Mesenteric fat pad (tissue), 1 donor: ENCODE measurements around the gene ADGRG6. TPM values are rescaled to one million over a fixed set of nuclear protein-coding genes. Genes with fewer than 3 reads are reported as not detected.
"Not testable (repeated sequence)": the region's sequence is repeated elsewhere in the genome, so short reads cannot be mapped to it uniquely, and the experiment has no call there.

Experiments used
- DNase-seq: peaks from one replicate; pipeline ENCODE4 v3.0.0-alpha.2; 2020; ENCODE audit warnings: low spot score
- long read RNA-seq: library from polyadenylated mRNA; unstranded; transcript quantifications from one replicate; pipeline ENCODE4 v2.0.0, GENCODE V29; 2020
- total RNA-seq: library from RNA; stranded (reverse); fragmentation: NEBNext Ultra II Directional; extraction: Animal tissue kit (Norgen Biotek cat#: 25700); gene quantifications from one replicate; pipeline ENCODE4 v1.2.1, GENCODE V29; 2021
- donor health status: DM: yes; HTN: yes; CAD: no.

ADGRG6 gene
- total RNA-seq, result 8.0 TPM
- long read RNA-seq, partial matches to known transcripts, result 2 of 4 reads
- long read RNA-seq, other reads (novel, unspliced or antisense), result 1 of 4 reads

DNA sequence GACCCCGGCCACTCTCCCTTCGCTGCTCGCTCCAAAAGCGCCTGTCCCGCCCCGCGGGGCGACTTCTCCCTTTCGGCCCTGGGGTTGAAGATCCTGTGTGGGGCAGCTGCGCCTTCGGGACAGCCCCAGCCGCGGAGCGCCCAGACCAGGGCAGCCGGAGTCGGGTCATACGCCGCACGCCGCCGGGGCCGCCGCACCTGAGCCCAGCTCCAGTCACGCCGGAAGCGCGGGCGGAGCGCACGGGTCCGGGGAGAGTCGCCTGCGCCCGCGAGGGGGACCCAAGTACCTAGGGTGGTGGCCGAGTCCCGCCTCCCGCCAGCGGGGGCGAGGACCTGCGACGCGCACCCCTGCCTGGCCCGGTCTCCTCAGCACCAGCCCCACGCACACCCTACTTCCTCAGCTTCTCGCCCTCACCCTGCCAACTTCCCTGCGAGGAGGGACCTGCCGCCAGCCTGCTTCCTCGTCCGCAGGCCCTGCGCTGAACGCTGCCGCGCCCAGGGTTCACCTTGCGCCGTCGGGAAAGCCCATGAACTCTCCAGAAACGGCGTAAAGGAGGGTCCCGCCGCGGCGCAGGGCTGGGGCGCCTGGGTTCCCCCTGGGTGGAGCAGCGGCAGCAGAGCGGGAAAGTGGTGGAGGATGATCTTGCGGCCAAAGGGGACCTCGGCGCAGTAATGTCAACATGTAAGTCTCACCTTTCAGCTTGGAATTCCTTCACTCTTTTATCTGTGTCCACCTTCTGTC, at the start of gene ADGRG6:
Gene ADGRG6 (plus strand): TSS at position 357 of the 741 bp plus-strand sequence. CDS start 323 bp downstream, at position 680.
- DNase-seq, result no peak

DNA sequence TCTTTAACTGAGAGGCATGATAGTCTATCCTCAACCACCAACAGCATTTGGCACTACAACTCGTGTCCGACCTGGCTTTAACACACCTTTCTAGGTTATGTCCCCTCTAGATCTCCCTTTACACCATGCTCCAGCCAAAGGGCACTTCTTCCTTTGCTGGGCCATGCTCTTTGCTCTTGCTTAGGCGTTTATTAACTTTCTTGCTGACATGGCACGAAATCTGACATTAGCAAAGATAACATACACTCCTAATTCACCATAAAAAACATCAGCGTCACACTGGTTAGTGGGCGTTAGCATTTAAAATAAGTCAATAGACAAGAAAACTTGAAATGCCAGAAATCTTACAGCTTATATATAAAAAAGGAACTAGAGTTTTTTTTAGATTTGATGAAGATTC, 47.3 kb upstream of the ADGRG6 start:
- DNase-seq, result no peak

DNA sequence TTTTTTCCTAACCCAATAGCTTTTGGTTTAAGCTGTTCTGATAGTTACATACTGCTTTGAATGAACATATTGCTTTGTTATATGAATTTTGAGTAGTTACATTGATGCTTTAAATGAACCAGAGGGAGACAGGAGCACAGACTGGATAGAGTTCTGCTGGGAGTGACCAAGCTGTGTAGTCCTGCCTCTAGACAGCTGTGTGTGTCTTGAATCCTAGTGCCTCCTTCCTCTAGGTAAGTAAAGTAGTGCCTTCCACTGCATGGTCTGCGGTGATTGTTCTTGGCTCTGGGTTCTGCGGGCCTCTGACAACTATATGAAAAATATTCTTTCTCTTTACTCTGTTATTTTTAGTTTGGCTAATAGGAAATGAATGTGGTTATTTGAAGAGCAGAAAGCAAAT, 46.0 kb upstream of the ADGRG6 start:
- DNase-seq, result no peak

DNA sequence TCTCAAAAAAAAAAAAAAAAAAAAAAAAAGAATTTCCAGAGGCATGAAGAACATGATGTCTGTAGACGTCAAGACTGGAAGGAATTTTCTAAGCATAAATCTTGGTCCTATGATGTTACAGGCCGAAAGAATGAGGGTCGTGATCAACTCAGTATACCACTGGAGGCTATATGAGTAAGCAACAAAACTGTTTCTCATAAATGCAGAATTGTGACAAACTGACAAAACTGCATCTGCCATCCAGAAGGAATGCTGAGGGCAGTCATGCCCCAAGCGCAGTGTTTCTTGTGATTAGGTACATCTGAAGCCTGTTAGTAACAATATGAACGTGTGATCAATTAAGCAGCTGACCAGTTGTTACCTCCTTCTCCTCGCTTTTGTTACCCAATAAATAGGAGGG, 43.5 kb upstream of the ADGRG6 start:
- no peak for DNase-seq

DNA sequence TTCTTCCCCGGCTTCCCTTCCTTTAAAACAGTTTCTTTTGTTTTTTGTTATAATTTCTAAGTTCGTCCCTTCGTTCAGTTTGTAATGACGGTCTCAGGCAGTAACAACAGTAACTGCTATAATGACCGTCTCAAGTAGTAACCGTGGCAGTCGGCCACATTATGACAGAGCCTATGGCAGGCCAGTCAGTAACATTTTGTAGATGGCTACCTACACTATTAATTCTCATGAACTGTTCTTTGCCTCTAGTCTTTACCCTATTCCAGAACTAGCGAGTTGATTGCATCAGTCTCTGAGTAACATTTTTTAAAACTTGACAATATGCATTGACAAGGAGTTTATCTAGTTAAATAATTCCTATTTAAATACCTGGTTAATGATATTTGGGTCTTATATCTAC, 43.0 kb upstream of the ADGRG6 start:
- DNase-seq, result no peak

DNA sequence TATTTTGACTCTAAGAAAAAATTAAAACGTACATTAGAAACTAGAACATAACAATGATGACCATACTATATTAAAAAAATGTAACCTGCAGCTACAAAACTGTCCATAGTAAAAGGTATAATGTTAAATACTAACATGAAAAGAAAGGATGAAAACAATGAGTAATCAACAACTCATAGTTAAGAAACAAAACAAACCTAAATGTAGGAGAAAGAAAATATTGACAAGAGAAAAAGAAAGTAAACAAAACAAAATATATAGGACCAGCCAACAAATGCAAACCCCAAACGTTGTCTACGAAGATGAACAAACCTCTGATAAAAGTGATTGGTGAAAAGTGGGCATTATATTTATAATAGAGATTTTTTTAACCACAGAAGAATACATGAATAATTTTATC, 41.1 kb upstream of the ADGRG6 start:
- no peak for DNase-seq

DNA sequence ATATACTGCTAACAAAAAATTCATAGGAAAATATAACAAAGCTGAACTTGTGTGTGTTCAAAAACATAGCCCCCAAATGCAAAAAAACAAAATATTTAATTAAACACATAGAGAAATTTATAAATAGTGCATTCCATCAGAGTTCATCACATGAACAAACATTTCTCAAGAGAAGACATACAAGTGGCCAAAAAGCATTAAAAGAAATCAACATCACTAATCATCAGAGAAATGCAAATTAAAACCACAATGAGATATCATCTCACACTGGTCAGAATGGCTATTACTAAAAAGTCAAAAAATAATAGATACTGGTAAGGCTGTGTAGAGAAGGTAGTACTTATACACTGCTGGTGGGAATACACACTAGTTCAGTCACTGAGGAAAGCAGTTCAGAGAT, 39.6 kb upstream of the ADGRG6 start:
- no peak for DNase-seq

DNA sequence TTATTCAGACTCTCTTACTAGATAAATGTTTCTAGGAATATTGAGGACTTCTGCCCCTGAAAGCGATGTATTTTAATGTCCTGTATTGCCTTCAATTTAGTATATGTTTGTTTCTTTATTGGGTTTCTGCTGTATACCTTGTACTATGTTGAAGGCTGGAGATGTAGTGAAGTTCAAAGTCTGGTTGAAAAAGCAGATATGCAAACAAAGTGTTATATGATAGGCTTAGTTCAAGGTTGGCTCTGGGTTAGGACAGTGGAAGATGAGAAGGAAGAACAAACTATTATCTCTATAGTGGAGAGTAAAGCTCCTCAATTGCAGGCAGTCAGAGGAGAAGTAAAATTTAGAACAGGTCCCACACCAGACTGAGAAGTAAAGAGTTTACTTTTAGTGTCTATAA, 36.3 kb upstream of the ADGRG6 start:
- DNase-seq, result no peak

DNA sequence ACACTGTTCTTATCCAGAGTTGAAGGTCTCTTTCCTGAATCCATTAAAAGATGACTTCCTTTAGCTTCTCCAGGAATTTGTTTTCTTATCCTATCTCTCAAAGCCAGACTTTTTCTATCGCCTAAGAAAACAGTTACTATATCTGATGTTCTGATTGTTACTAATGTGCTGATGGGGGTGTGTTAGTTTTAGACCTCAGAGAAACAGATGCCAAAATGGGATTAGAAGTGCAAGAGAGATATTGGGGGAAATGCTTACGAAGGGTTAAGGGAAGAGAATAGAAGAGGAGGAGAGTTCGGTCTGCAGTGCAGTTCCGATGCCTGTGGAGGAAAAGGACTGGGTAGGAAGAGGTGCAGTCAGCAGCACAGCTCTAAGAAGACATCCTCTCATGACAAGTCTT, 35.7 kb upstream of the ADGRG6 start:
- DNase-seq, result no peak

DNA sequence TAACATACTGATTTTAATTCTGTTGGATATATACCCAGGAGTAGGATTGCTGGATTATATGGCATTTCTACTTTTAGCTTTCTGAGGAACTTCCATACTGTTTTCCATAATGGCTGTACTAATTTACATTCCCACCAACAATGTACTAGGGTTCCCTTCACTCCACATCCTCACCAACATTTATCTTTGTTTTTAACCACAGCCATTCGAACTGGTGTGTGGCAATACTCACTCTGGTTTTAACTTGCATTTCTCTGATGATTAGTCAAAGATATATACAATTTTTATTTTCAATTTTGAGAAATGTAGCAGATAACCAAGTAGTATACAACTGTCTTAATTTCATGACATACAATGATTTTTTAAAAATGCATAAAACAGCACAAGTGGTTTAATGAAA, 30.3 kb upstream of the ADGRG6 start:
- DNase-seq, result no peak

DNA sequence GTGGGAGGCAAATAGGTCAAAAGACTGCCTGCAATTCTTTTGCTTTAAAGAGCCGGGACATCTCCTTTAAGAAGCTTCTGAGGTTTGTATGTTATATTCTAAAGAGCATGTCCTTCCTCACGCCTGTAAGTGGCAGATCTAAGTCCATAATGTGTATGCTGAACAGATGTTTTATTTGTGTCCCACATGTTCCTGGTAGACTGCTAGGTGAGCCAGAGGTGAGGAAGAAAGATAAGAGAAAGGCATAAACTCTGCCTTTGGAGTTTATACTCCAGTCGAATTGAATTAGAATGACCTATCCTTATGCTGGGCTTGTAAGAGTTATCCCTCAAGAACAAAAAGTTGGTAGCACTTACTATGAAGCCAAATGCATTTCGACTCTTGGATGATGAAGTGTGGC, 27.2 kb upstream of the ADGRG6 start:
- DNase-seq, result no peak

DNA sequence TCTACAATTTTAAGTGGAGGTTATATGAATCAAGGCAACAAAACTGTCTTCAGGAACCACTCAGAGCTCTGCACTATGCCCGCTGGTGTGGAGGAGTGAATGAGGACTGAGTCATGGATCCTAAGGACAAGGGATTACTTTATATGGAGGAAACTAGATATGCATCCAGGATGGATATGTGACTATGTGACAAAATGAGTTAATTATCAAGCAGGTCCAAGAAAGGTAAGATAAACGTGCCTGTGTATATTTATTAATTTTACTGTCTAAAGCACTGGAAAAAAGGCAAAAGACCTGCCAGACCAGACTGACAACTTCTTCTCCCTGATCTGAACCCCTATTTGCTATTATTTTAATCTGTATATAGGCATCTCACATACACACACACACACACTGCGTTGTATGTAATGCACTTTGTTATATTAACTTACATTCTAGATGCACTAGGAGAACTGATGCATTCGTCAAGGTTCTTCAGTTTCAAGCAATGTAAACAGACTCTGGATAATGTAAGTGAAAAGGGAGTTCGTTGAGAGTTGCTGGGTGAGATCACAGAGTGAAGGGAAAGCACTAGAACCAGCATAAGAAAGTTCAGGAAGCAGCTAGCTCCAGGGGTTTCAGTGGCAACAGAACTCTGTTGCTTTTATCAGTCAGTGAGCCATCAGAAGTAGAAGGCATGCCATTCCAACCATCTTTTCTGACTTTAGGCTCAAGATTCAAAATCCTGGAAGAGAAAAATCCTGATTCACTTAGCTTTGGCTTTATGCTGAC, 26.4 kb upstream of the ADGRG6 start:
- DNase-seq, result no peak

DNA sequence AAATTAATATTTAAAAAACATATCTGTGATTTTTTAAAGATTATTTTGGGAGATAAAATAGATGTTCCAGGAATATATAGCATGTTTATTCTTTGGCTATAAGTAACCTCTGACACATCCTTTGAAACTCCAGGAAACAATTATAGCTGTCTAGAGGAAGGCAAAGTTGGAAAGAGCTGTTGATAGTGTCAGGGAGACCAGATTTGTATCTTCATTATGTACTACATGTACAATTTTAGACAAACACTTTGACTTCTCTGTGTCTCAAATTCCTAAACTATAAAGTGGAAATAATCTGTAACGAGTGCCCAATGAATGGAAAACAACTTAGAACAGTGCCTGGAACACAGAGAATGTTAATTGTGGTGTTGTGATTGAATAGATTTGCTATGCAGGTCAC, 25.6 kb upstream of the ADGRG6 start:
- DNase-seq, result no peak

DNA sequence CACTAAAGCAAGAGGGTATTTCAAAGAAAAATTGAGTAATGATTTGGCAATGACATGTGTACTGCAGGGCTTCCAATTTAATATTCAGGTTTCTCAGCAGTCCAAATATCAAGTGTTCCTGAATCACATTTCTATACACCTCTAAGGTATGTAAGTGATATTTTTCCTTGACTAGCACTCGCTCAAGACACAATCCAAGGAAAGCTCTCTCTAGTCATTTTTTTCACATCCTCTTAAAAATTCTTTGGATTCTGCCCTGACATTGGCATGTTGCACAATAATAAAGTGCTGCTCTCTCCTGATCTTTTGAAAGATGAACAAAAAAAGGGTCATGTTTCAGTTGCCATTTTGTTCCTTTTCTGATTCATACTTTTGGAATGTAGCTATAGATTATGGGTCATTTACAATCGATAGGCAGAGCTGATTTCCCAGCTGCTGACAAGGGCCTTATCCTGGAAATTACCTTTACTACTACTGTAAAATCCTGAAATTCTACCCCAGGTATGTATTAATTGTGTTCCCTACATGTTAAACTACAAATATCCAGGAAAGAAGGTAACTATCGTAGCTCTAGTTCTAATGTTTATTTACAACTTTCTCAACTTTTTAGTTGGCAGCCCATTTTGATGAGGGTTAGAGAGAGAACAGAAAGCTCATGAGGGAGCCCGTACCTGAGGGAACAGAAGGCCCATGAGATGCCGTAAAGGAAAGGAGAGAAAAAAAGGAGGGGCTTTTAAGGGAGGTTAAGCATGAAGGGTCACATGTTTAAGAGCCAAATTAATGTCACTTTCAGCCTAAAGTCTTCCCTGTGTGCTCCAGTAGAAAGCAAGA, 22.2 kb upstream of the ADGRG6 start:
- DNase-seq, result no peak

DNA sequence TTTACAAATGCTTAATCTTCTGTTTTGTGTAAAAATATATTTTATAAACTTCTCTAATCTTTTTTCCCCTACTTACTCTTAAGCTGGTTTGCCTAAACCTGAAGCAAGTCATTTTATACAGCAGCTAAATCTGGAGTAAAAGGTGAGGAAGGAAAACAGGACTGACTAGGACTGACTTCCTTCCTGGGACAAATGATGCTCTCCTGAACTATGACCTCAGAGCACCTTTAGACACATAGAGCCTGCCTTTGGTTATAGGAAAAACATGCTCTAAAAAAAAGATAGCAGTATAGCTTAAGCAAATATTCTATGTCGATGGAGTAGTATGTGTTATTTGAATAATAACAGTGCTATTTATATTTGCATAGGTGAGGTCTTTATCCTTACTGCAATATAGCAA, 21.5 kb upstream of the ADGRG6 start:
- DNase-seq, result no peak

DNA sequence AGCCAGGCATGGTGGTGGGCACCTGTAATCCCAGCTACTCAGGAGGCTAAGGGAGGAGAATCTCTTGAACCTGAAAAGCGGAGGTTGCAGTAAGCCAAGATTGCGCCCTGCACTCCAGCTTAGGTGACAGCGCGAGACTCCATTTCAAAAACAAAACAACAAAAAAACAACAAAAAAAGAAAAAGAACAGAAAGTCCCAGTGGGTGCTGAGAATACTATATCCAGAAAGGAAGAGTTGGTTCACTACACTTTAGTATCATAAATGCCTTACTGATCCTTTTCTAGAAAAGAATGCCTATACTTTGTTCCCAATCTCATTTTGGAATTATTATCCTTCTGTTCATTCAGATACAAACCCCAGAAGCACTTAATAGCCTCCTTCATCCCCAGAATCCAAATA, 20.9 kb upstream of the ADGRG6 start:
- no peak for DNase-seq

DNA sequence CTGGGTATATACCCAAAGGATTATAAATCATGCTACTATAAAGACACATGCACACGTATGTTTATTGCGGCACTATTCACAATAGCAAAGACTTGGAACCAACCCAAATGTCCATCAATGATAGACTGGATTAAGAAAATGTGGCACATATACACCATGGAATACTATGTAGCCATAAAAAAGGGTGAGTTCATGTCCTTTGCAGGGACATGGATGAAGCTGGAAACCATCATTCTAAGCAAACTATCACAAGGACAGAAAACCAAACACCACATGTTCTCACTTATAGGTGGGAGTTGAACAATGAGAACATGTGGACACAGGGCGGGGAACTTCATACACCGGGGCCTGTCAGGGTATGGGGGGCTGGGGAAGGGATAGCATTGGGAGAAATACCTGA, 18.7 kb upstream of the ADGRG6 start:
- not testable (repeated sequence) for DNase-seq

DNA sequence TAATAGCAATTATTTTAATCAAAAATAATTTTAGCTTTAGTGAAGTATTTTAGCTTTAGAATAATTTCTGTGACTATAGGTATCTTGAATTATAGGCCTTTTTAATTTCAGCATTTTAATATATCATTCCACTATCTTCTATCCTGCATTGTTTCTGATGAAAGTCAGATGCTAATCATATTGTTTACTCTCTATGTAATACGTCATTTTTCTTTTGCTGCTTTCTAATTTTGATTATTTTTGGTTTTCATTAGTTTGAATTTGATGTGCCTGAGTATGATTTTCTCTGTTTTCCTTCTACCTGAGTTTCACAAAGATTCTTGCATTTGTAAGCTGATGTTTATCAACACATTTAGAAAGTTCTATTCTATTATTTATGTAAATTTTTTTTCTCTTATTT, 17.4 kb upstream of the ADGRG6 start:
- DNase-seq, result no peak

DNA sequence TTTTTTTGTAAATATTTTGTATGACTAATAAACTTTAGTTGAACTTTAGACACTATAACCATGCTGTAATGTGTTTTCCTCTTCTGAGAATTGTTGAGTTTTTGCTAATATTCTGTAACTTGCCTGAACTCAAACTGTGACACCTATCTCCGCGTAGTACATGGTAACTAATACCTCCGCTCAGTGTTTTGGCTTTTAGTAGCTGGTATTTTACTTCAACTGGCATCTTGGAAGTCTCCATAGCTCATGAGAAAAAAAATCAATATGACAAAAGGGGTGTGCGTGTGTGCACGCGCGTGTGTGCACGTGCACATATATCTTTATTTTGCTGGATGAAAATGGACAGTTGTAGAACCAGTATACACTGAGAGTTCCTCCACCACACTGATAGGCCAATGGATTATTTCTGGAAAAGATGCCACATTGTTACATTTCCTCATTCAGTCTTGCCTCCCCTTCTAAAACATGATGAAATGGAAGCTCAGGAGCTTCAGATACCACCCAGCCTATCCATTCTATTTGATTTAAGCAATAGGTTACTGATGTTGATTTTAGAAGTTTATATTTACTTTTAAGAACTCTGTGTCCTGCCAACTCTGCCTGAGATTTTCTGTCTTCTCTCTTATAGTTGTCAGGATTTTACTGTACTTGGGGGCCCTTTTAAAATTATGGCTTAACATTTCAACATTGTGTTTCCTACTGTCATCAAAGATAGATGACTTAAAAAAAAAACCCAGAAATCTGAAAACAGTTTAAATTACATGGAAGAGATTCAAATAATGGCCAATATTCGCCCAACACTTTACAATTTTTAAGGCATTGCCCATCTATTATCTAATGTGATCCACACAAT, 16.3 kb upstream of the ADGRG6 start:
- no peak for DNase-seq

DNA sequence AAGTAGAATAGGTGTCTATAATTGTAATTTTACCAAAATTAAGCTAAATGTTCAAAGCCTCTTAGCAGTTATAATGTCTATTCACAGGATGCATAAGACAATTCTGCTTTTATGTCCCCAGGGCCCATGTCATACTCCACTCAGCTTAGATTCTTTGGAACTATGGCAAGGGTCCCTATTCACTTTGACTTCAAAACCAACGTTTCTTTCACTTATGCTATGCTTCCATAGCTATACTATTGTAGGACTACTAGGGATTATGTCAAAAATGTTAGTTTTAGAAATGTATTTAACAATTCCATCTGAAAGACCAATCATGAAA, 15.8 kb upstream of the ADGRG6 start:
- DNase-seq, result no peak

DNA sequence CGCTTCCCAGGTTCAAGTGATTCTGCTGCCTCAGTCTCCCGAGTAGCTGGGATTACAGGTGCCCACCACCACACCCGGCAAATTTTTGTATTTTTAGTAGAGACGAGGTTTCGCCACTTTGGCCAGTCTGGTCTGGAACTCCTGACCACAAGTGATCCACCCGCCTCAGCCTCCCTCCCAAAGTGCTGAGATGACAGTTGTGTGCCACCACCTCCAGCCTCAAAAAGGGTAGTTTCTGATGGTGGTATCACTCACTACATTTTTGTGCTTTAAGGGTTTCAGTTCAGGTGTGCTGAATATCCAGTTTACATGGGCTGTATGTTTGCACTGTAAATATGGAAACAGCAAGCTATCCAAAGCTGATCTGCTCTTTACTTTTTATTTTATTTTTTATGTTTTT, 12.1 kb upstream of the ADGRG6 start:
- DNase-seq, result no peak
